Activated CD4-positive, alpha-beta memory T cell treated with anti-CD3 and anti-CD28 coated beads for 36 hours (primary cell): Measurements from ENCODE around the gene ATN1. TPM values are rescaled to one million over a fixed set of nuclear protein-coding genes. Genes with fewer than 3 reads are reported as not detected.
"Not testable (repeated sequence)": the region's sequence is repeated elsewhere in the genome, so short reads cannot be mapped to it uniquely, and the experiment has no call there.

Source experiments
- CTCF ChIA-PET: fragments of 350-600 bp; sonication (Branson Sonifier 250); formaldehyde crosslinking; loops from one replicate; lab custom pipeline; 2021; ENCODE audit warnings: antibody characterized with exemption, inconsistent platforms; lab: Charles Lee
- POLR2A ChIA-PET: fragments of 350-600 bp; sonication (Branson Sonifier 250); formaldehyde crosslinking; loops from one replicate; lab custom pipeline; 2021; ENCODE audit warnings: antibody characterized with exemption; lab: Charles Lee
- DNase-seq: peaks from one replicate; pipeline ENCODE4 v3.0.0-alpha.2; 2020
- H3K27ac Mint-ChIP-seq: one replicate; pipeline ENCODE4 v1.8.0; 2021; ENCODE audit warnings: mixed read lengths
- H3K27me3 Mint-ChIP-seq: one replicate; pipeline ENCODE4 v1.8.0; 2021; ENCODE audit warnings: mixed read lengths
- H3K36me3 Mint-ChIP-seq: one replicate; pipeline ENCODE4 v1.8.0; 2021; ENCODE audit warnings: mixed read lengths
- H3K4me1 Mint-ChIP-seq: one replicate; pipeline ENCODE4 v1.8.0; 2021; ENCODE audit warnings: low read depth, mixed read lengths
- H3K4me3 Mint-ChIP-seq: one replicate; pipeline ENCODE4 v1.8.0; 2021; ENCODE audit warnings: mild to moderate bottlenecking, mixed read lengths
- H3K9me3 Mint-ChIP-seq: one replicate; pipeline ENCODE4 v1.8.0; 2021; ENCODE audit warnings: mixed read lengths
- intact Hi-C: fragments of 100-400 bp; cut with micrococcal nuclease; formaldehyde crosslinking; loops from one replicate; pipeline ENCODE4 v1.15.1; 2023
- total RNA-seq, 2 experiments: library from RNA; stranded (reverse); gene quantifications; one replicate each; pipeline ENCODE4 v1.2.3, GENCODE V29; 2021

Gene ATN1
- total RNA-seq, 2 experiments from 2014 or later, result 34.8 to 37.8 TPM

- CTCF ChIA-PET, result interaction anchor here (0.6 to 3.2 kb wide), 37 partner anchors 9 to 222 kb away, joined by 3 to 53 read pairs (median 5); partner anchors contain the start of genes C12orf57, CD4, CDCA3 and COPS7A
- Mint-ChIP-seq H3K27me3 (no peaks in the 10 kb centered on the region), H3K4me1 (peaks cover 17% of the 10 kb centered on the region), H3K4me3 (peak overlapping the region; percentile 84), H3K9me3 (no peaks in the 10 kb centered on the region), H3K27ac (peak overlapping the region; percentile 97), H3K36me3 (peaks cover 2% of the 10 kb centered on the region)
- intact Hi-C loops, result loop anchor here (1.0 kb wide), 7 partner anchors 13 to 138 kb away; partner anchors contain the start of genes ENO2, LRRC23, MLF2 and RNU7-1
- peak; percentile 99 for DNase-seq
- POLR2A ChIA-PET, result interaction anchor here (0.8 to 2.0 kb wide), 14 partner anchors 13 to 201 kb away, joined by 3 to 24 read pairs (median 5); partner anchors contain the start of genes C12orf57, CD4, CDCA3 and ENO2
These were observed 36.7 kb upstream of the ATN1 start for GRCh38 chr12:6890789-6891645.

- Mint-ChIP-seq H3K4me3 (peak overlapping the region; percentile 82), H3K9me3 (no peaks in the 10 kb centered on the region), H3K4me1 (peaks cover 17% of the 10 kb centered on the region), H3K36me3 (peaks cover 2% of the 10 kb centered on the region), H3K27ac (peak overlapping the region; percentile 97), H3K27me3 (no peaks in the 10 kb centered on the region)
- ChIA-PET POLR2A (interaction anchor here (0.8 to 2.0 kb wide), 14 partner anchors 13 to 202 kb away, joined by 3 to 24 read pairs (median 5); partner anchors contain the start of genes C12orf57, CD4, CDCA3 and ENO2), CTCF (interaction anchor here (0.6 to 3.2 kb wide), 33 partner anchors 8 to 221 kb away, joined by 3 to 53 read pairs (median 5); partner anchors contain the start of genes C12orf57, CD4, CDCA3 and COPS7A)
- DNase-seq, result peak; percentile 35
- intact Hi-C loops, result loop anchor here (1.0 kb wide), 7 partner anchors 13 to 138 kb away; partner anchors contain the start of genes ENO2, LRRC23, MLF2 and RNU7-1
These were observed 36.1 kb upstream of the ATN1 start for GRCh38 chr12:6891646-6892001.

- DNase-seq, H3K27ac Mint-ChIP-seq, H3K9me3 Mint-ChIP-seq, intact Hi-C loops, H3K27me3 Mint-ChIP-seq, H3K36me3 Mint-ChIP-seq: not testable (repeated sequence)
- ChIA-PET CTCF (interaction anchor here (2.0 to 2.4 kb wide), 4 partner anchors 20 to 65 kb away, joined by 4 to 53 read pairs (median 17); partner anchors contain the start of genes CDCA3, SPSB2 and USP5), POLR2A (interaction anchor here (2.0 kb wide), 2 partner anchors 22 to 51 kb away, joined by 8 to 9 read pairs; partner anchors contain the start of genes C12orf57, ENO2 and RNU7-1)
- peak overlapping the region; percentile 30 for H3K4me3 Mint-ChIP-seq
- H3K4me1 Mint-ChIP-seq, result peaks cover 17% of the 10 kb centered on the region
These were observed 35.1 kb upstream of the ATN1 start for GRCh38 chr12:6892683-6893082.

GRCh38 chr12:6894321-6894720, 33.4 kb upstream of the ATN1 start:
- H3K27ac Mint-ChIP-seq, result no peak overlapping the region
- no peak overlapping the region for H3K4me3 Mint-ChIP-seq
- H3K9me3 Mint-ChIP-seq, result no peaks in the 10 kb centered on the region
- ChIA-PET POLR2A (no interaction called here), CTCF (interaction anchor here (0.6 to 1.0 kb wide), 2 partner anchors 44 to 70 kb away, joined by 3 to 6 read pairs; no protein-coding TSS in a partner anchor)
- intact Hi-C loops, result no loop called here
- no peaks in the 10 kb centered on the region for H3K27me3 Mint-ChIP-seq
- peaks cover 2% of the 10 kb centered on the region for H3K36me3 Mint-ChIP-seq
- H3K4me1 Mint-ChIP-seq, result peaks cover 17% of the 10 kb centered on the region
- no peak for DNase-seq

GRCh38 chr12:6896846-6897435, 30.8 kb upstream of the ATN1 start:
- intact Hi-C loops, result no loop called here
- Mint-ChIP-seq H3K27me3 (no peaks in the 10 kb centered on the region), H3K4me1 (peaks cover 10% of the 10 kb centered on the region), H3K4me3 (no peak overlapping the region), H3K36me3 (no peaks in the 10 kb centered on the region), H3K27ac (no peak overlapping the region), H3K9me3 (no peaks in the 10 kb centered on the region)
- no peak for DNase-seq
- CTCF ChIA-PET, result interaction anchor here (0.7 to 1.2 kb wide), 3 partner anchors 25 to 965 kb away, joined by 3 read pairs; no protein-coding TSS in a partner anchor
- POLR2A ChIA-PET, result interaction anchor here (0.5 kb wide), 1 partner anchor 228 kb away, joined by 3 read pairs; no protein-coding TSS in a partner anchor

DNA sequence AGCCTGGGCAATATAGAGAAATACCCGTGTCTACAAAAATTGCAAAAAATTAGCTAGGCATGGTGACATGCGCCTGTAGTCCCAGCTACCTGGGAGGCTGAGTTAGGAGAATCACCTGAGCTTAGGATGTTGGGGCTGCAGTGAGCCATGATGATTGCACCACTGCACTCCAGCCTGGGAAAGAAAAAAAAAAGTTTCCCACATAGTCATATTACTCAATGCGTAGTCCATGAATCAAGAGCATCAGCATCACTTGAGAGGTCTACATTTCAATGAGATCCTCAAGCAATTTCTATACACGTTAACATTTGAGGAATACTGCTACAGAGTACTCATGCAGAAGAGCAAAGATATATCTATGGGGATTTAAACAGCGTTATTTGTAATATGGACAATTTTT, 28.3 kb upstream of the ATN1 start:
- no peaks in the 10 kb centered on the region for H3K9me3 Mint-ChIP-seq
- H3K27me3 Mint-ChIP-seq, result no peaks in the 10 kb centered on the region
- H3K27ac Mint-ChIP-seq, result no peak overlapping the region
- CTCF ChIA-PET, result interaction anchor here (0.7 to 1.5 kb wide), 3 partner anchors 8 to 146 kb away, joined by 4 to 7 read pairs (median 4); partner anchors contain the start of gene MLF2
- POLR2A ChIA-PET, result interaction anchor here (0.7 kb wide), 1 partner anchor 27 kb away, joined by 3 read pairs; the partner anchor contains the start of gene SPSB2
- intact Hi-C loops, result no loop called here
- DNase-seq, result no peak
- H3K4me3 Mint-ChIP-seq, result no peak overlapping the region
- peaks cover 7% of the 10 kb centered on the region for H3K4me1 Mint-ChIP-seq
- no peaks in the 10 kb centered on the region for H3K36me3 Mint-ChIP-seq

DNA sequence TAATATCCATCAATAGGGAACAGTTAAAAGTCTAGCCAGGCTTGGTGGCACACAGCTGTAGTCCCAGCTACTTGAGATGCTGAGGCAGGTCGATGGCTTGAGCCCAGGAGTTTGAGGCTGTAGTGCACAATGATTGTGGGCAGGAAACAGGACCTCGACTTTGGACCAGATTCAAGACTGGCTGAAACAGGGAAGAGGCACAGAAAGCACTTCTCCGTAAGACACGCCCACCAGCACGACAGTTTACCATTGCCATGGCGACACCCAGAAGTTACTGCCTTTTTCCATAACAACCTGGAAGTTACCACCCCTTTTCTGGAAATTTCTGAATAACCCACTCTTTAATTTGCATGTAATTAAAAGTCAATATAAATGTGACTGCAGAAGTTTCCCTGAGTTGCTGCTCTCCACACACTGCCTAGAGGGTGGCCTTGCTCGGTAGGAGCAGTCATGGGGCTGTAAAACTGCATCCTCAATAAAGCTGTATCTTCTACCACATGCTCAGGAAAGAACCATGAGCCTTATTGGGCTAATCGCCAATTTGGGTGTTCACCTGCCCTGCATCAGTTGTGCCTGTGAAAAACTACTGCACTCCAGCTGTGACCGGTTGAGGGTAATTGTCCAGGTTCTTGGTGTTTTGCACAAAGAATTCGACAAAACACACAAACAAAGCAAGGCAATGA, 27.8 kb upstream of the ATN1 start:
- intact Hi-C loops, result no loop called here
- CTCF ChIA-PET, result interaction anchor here (0.6 to 1.5 kb wide), 4 partner anchors 9 to 119 kb away, joined by 4 to 7 read pairs (median 5); no protein-coding TSS in a partner anchor
- POLR2A ChIA-PET, result interaction anchor here (0.7 kb wide), 1 partner anchor 27 kb away, joined by 3 read pairs; the partner anchor contains the start of gene SPSB2
- Mint-ChIP-seq H3K4me3 (no peak overlapping the region), H3K27ac (no peak overlapping the region), H3K36me3 (no peaks in the 10 kb centered on the region), H3K27me3 (no peaks in the 10 kb centered on the region), H3K4me1 (peaks cover 7% of the 10 kb centered on the region), H3K9me3 (no peaks in the 10 kb centered on the region)
- DNase-seq, result peak; percentile 47

- intact Hi-C loops, result no loop called here
- Mint-ChIP-seq H3K4me1 (peaks cover 7% of the 10 kb centered on the region), H3K4me3 (no peak overlapping the region), H3K27me3 (no peaks in the 10 kb centered on the region), H3K9me3 (no peaks in the 10 kb centered on the region), H3K36me3 (no peaks in the 10 kb centered on the region), H3K27ac (no peak overlapping the region)
- DNase-seq, result no peak
- ChIA-PET CTCF (interaction anchor here (1.2 to 3.3 kb wide), 2 partner anchors 11 to 21 kb away, joined by 3 to 24 read pairs; no protein-coding TSS in a partner anchor), POLR2A (interaction anchor here (1.0 kb wide), 1 partner anchor 34 kb away, joined by 3 read pairs; no protein-coding TSS in a partner anchor)
These were observed 25.3 kb upstream of the ATN1 start for GRCh38 chr12:6902448-6902847.

GRCh38 chr12:6903722-6904121, 24.0 kb upstream of the ATN1 start:
- DNase-seq, result no peak
- Mint-ChIP-seq H3K27ac (no peak overlapping the region), H3K9me3 (no peaks in the 10 kb centered on the region), H3K4me1 (peaks cover 7% of the 10 kb centered on the region), H3K36me3 (no peaks in the 10 kb centered on the region), H3K27me3 (no peaks in the 10 kb centered on the region), H3K4me3 (no peak overlapping the region)
- ChIA-PET POLR2A (interaction anchor here (0.7 to 2.1 kb wide), 3 partner anchors 10 to 36 kb away, joined by 3 to 11 read pairs (median 5); partner anchors contain the start of gene ENO2), CTCF (interaction anchor here (3.3 kb wide), 1 partner anchor 12 kb away, joined by 24 read pairs; no protein-coding TSS in a partner anchor)
- intact Hi-C loops, result loop anchor here (1.0 to 2.0 kb wide), 4 partner anchors 12 to 51 kb away; partner anchors contain the start of genes SPSB2 and USP5
